HepG2 (cell line): ENCODE data around the gene C1orf216. TPM values are rescaled to one million over a fixed set of nuclear protein-coding genes. Genes with fewer than 3 reads are reported as not detected.

ENCODE experiments used
- AHR ChIP-seq: IDR thresholded peaks from 2 replicates; pipeline ENCODE4 v1.6.1; 2018; ENCODE audit warnings: missing genetic modification reagents, missing compliant biosample characterization
- ATF7 ChIP-seq, 2 experiments: fragments of 450-650 bp in 1 of 2; sonication (generic) in 1 of 2; formaldehyde crosslinking in 1 of 2; IDR thresholded peaks; 2 replicates each; pipeline versions ENCODE4 v1.4.0 to v1.6.1; 2016 to 2020; ENCODE audit warnings: antibody characterized with exemption in 1 of 2, mild to moderate bottlenecking in 1 of 2, missing genetic modification reagents in 1 of 2
- FOXK1 ChIP-seq: sonication (generic); formaldehyde crosslinking; IDR thresholded peaks from 2 replicates; pipeline ENCODE4 v1.4.0; 2020; ENCODE audit warnings: low read depth, missing genetic modification reagents, borderline replicate concordance
- GTF3A ChIP-seq: sonication (generic); formaldehyde crosslinking; conservative IDR thresholded peaks from 2 replicates; pipeline ENCODE4 v1.4.0; 2020; ENCODE audit warnings: mild to moderate bottlenecking, missing genetic modification reagents
- HNRNPL ChIP-seq: fragments of 200-400 bp; formaldehyde crosslinking; IDR thresholded peaks from 2 replicates; pipeline ENCODE4 v1.6.1; 2017; ENCODE audit warnings: mild to moderate bottlenecking, low read depth, low read length
- MED1 ChIP-seq: sonication (generic); formaldehyde crosslinking; IDR thresholded peaks from 2 replicates; pipeline ENCODE4 v1.4.0; 2020; ENCODE audit warnings: missing genetic modification reagents
- MEIS1 ChIP-seq: sonication (generic); formaldehyde crosslinking; IDR thresholded peaks from 2 replicates; pipeline ENCODE4 v1.9.0; 2021; ENCODE audit warnings: mild to moderate bottlenecking, missing genetic modification reagents, moderate library complexity, borderline replicate concordance
- MTA1 ChIP-seq: sonication (generic); formaldehyde crosslinking; IDR thresholded peaks from 2 replicates; pipeline ENCODE4 v1.4.0; 2020; ENCODE audit warnings: missing genetic modification reagents, mild to moderate bottlenecking, borderline replicate concordance
- MTA3 ChIP-seq: sonication (generic); formaldehyde crosslinking; IDR thresholded peaks from 2 replicates; pipeline ENCODE4 v1.4.0; 2020; ENCODE audit warnings: missing genetic modification reagents
- NAIF1 ChIP-seq: sonication (generic); formaldehyde crosslinking; IDR thresholded peaks from 2 replicates; pipeline ENCODE4 v1.5.0; 2020; ENCODE audit warnings: mild to moderate bottlenecking, missing genetic modification reagents, borderline replicate concordance
- NONO ChIP-seq, 2 experiments: fragments of 450-650 bp in 1 of 2; sonication (generic) in 1 of 2; formaldehyde crosslinking in 1 of 2; IDR thresholded peaks in 1 of 2; conservative IDR thresholded peaks in 1 of 2; 2 replicates each; pipeline versions ENCODE4 v1.6.1 to v1.8.0; 2017 to 2022; ENCODE audit warnings: mild to moderate bottlenecking in 1 of 2, missing genetic modification reagents in 1 of 2, moderate library complexity in 1 of 2
- NR2F2 ChIP-seq: IDR thresholded peaks from 2 replicates; pipeline ENCODE4 v1.6.1; 2012; ENCODE audit warnings: low read depth, inconsistent platforms, borderline replicate concordance
- POLR2AphosphoS2 ChIP-seq: IDR thresholded peaks from 2 replicates; pipeline ENCODE4 v1.6.1; 2011; ENCODE audit warnings: low read depth, low read length, improper control_type of control experiment
- SALL2 ChIP-seq: sonication (generic); formaldehyde crosslinking; IDR thresholded peaks from 2 replicates; pipeline ENCODE4 v1.8.1; 2023; ENCODE audit warnings: mild to moderate bottlenecking, missing genetic modification reagents, inconsistent platforms
- SAP130 ChIP-seq: IDR thresholded peaks from 2 replicates; pipeline ENCODE4 v1.6.1; 2016; ENCODE audit warnings: low read depth
- SATB2 ChIP-seq: sonication (generic); formaldehyde crosslinking; IDR thresholded peaks from 2 replicates; pipeline ENCODE4 v1.5.0; 2020; ENCODE audit warnings: missing genetic modification reagents
- SRSF9 ChIP-seq: fragments of 200-400 bp; formaldehyde crosslinking; IDR thresholded peaks from 2 replicates; pipeline ENCODE4 v1.6.1; 2018; ENCODE audit warnings: borderline replicate concordance, mild to moderate bottlenecking, low read depth, low read length; ENCODE audit not compliant: insufficient read depth, poor library complexity, severe bottlenecking
- ZBTB1 ChIP-seq: sonication (generic); formaldehyde crosslinking; IDR thresholded peaks from 2 replicates; pipeline ENCODE4 v1.4.0; 2020; ENCODE audit warnings: missing genetic modification reagents, borderline replicate concordance
- ZFAT ChIP-seq: sonication (generic); formaldehyde crosslinking; conservative IDR thresholded peaks from 2 replicates; pipeline ENCODE4 v1.8.1; 2023; ENCODE audit warnings: missing genetic modification reagents, inconsistent platforms
- ZKSCAN8 ChIP-seq: IDR thresholded peaks from 2 replicates; pipeline ENCODE4 v1.6.1; 2016; ENCODE audit warnings: borderline replicate concordance, missing genetic modification reagents, missing compliant biosample characterization
- ZNF335 ChIP-seq: sonication (generic); formaldehyde crosslinking; IDR thresholded peaks from 2 replicates; pipeline ENCODE4 v1.4.0; 2020; ENCODE audit warnings: missing genetic modification reagents
- ZNF354B ChIP-seq: sonication (generic); formaldehyde crosslinking; IDR thresholded peaks from 2 replicates; pipeline ENCODE4 v1.8.0; 2022; ENCODE audit warnings: mild to moderate bottlenecking, missing genetic modification reagents
- ZNF431 ChIP-seq: sonication (generic); formaldehyde crosslinking; IDR thresholded peaks from 2 replicates; pipeline ENCODE4 v1.9.0; 2022; ENCODE audit warnings: missing genetic modification reagents, low read depth, mild to moderate bottlenecking, borderline replicate concordance
- ZNF496 ChIP-seq: sonication (generic); formaldehyde crosslinking; IDR thresholded peaks from 2 replicates; pipeline ENCODE4 v1.8.1; 2023; ENCODE audit warnings: mild to moderate bottlenecking, moderate library complexity, missing genetic modification reagents; ENCODE audit not compliant: insufficient replicate concordance
- polyA plus RNA-seq, 8 experiments: library from polyadenylated mRNA; depleted of rRNA in 3 of 8; stranded (reverse) in 7 of 8; unstranded in 1 of 8; fragments of >200 nt; fragmentation: Illumina TruSeq in 4 of 8; extraction: Trizol in 4 of 8; gene quantifications; 2 replicates each; pipeline versions ENCODE4 v1.2.1 to v1.2.3, GENCODE V29; 2011 to 2016; ENCODE audit warnings: low read depth in 4 of 8, missing spikeins in 1 of 8, mixed read lengths in 1 of 8; ENCODE audit not compliant: insufficient read depth in 1 of 8
- total RNA-seq, 5 experiments: library from RNA; depleted of rRNA; stranded (reverse); fragments of >200 nt; fragmentation: Illumina TruSeq; extraction: Trizol; gene quantifications; 2 replicates each; pipeline ENCODE4 v1.2.3, GENCODE V29; 2016; ENCODE audit warnings: low read depth in 1 of 5
- TF ChIP-seq, protein P1 (sequence below): sonication (generic); formaldehyde crosslinking; IDR thresholded peaks from 2 replicates; pipeline ENCODE4 v1.4.0; 2020; ENCODE audit warnings: missing genetic modification reagents, borderline replicate concordance
- TF ChIP-seq, protein P2 (sequence below): sonication (generic); formaldehyde crosslinking; IDR thresholded peaks from 2 replicates; pipeline ENCODE4 v1.4.0; 2020; ENCODE audit warnings: missing genetic modification reagents; ENCODE audit errors: not compliant biosample characterization
- TF ChIP-seq, protein P3 (sequence below): sonication (generic); formaldehyde crosslinking; IDR thresholded peaks from 2 replicates; pipeline ENCODE4 v1.8.0; 2022; ENCODE audit warnings: missing genetic modification reagents, mild to moderate bottlenecking, moderate library complexity, borderline replicate concordance

C1orf216 gene
- total and polyA plus RNA-seq, 2 of the 13 experiments (the other 11 are each of a cell fraction or from before 2014, with no cell fraction given), result 0.48 to 1.1 TPM

DNA sequence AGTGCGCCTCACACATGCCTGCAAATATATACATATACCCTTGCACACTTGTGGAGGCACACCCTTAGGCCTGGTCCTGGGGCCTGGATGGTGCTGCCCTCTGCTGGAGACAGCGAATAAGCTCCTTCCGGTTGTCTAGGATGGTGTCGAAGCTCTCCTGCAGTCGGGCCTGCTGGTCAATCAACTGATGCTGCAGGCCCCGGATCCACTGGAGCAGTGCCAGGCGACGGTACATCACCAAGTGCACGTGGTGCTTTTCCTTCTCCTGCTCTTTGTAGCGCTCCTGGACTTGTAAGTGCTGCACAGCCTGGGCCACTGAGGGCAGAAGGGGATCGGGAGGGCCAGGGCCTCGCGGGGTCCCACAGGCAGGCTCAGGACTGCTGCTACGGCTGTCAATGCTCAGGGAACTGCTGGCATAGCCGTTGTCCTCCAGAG, 3.1 kb downstream of the C1orf216 start (continued):
- TF ChIP-seq, protein P1, sequence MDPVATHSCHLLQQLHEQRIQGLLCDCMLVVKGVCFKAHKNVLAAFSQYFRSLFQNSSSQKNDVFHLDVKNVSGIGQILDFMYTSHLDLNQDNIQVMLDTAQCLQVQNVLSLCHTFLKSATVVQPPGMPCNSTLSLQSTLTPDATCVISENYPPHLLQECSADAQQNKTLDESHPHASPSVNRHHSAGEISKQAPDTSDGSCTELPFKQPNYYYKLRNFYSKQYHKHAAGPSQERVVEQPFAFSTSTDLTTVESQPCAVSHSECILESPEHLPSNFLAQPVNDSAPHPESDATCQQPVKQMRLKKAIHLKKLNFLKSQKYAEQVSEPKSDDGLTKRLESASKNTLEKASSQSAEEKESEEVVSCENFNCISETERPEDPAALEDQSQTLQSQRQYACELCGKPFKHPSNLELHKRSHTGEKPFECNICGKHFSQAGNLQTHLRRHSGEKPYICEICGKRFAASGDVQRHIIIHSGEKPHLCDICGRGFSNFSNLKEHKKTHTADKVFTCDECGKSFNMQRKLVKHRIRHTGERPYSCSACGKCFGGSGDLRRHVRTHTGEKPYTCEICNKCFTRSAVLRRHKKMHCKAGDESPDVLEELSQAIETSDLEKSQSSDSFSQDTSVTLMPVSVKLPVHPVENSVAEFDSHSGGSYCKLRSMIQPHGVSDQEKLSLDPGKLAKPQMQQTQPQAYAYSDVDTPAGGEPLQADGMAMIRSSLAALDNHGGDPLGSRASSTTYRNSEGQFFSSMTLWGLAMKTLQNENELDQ (CRISPR knock-in tag), result no peak
- TF ChIP-seq AHR (no peak), FOXK1 (CRISPR knock-in tag) (no peak), MTA3 (CRISPR knock-in tag) (no peak), MED1 (CRISPR knock-in tag) (no peak), SALL2 (CRISPR knock-in tag) (no peak), ZKSCAN8 (CRISPR knock-in tag) (no peak), SATB2 (CRISPR knock-in tag) (no peak), HNRNPL (no peak), ZNF335 (no peak), NR2F2 (no peak), ZNF431 (no peak), ZFAT (CRISPR knock-in tag) (no peak), ZNF354B (CRISPR knock-in tag) (no peak), NAIF1 (no peak), SAP130 (CRISPR knock-in tag) (0 out of 2 replicates have a peak, but pooled peaks have one; percentile 19), ATF7 (IDR thresholded peaks at IDR 0.05) (no peak), ATF7 (CRISPR knock-in tag; IDR thresholded peaks at IDR 0.05) (no peak), ZBTB1 (CRISPR knock-in tag) (no peak), MEIS1 (CRISPR knock-in tag) (no peak), SRSF9 (no peak), POLR2AphosphoS2 (no peak), MTA1 (peak; percentile 29; the same call in 1 of the 2 replicates), NONO (IDR thresholded peaks at IDR 0.05) (no peak), NONO (CRISPR knock-in tag; conservative IDR thresholded peaks at IDR 0.05) (peak; percentile 34; the same call in 1 of the 2 replicates), GTF3A (CRISPR knock-in tag) (no peak), ZNF496 (no peak)
- TF ChIP-seq, protein P2, sequence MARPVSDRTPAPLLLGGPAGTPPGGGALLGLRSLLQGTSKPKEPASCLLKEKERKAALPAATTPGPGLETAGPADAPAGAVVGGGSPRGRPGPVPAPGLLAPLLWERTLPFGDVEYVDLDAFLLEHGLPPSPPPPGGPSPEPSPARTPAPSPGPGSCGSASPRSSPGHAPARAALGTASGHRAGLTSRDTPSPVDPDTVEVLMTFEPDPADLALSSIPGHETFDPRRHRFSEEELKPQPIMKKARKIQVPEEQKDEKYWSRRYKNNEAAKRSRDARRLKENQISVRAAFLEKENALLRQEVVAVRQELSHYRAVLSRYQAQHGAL, result no peak
- TF ChIP-seq, protein P3, sequence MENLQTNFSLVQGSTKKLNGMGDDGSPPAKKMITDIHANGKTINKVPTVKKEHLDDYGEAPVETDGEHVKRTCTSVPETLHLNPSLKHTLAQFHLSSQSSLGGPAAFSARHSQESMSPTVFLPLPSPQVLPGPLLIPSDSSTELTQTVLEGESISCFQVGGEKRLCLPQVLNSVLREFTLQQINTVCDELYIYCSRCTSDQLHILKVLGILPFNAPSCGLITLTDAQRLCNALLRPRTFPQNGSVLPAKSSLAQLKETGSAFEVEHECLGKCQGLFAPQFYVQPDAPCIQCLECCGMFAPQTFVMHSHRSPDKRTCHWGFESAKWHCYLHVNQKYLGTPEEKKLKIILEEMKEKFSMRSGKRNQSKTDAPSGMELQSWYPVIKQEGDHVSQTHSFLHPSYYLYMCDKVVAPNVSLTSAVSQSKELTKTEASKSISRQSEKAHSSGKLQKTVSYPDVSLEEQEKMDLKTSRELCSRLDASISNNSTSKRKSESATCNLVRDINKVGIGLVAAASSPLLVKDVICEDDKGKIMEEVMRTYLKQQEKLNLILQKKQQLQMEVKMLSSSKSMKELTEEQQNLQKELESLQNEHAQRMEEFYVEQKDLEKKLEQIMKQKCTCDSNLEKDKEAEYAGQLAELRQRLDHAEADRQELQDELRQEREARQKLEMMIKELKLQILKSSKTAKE (CRISPR knock-in tag), result no peak
